HG02642 (cell line): ENCODE data around the gene SCGB1C2.
"Not testable (repeated sequence)": the region's sequence is repeated elsewhere in the genome, so short reads cannot be mapped to it uniquely, and the experiment has no call there.

Source experiments
- ATAC-seq: cut with Tn5 transposase; IDR thresholded peaks from one replicate; pipeline ENCODE4 v1.9.1; 2021; ENCODE audit warnings: mild to moderate bottlenecking; ENCODE audit not compliant: unreplicated experiment, poor library complexity

Gene SCGB1C2

GRCh38 chr17:137166-137807 is at the start of gene SCGB1C2:
TSS of gene SCGB1C2 (plus strand) at chr17:137569. CDS start at chr17:137591, 22 bp downstream.
- ATAC-seq = not testable (repeated sequence)

GRCh38 chr17:113111-113510 is 24.3 kb upstream of the SCGB1C2 start:
- ATAC-seq = not testable (repeated sequence)

GRCh38 chr17:118339-118917 is 18.9 kb upstream of the SCGB1C2 start:
- not testable (repeated sequence) for ATAC-seq

GRCh38 chr17:133932-134331 is 3.4 kb upstream of the SCGB1C2 start:
- ATAC-seq = not testable (repeated sequence)

GRCh38 chr17:134332-134785 is 3.0 kb upstream of the SCGB1C2 start:
- peak; percentile 84 for ATAC-seq

GRCh38 chr17:135022-135421 is 2.3 kb upstream of the SCGB1C2 start:
- not testable (repeated sequence) for ATAC-seq

GRCh38 chr17:135895-136294 is 1.5 kb upstream of the SCGB1C2 start:
- ATAC-seq = not testable (repeated sequence)

- ATAC-seq = peak; percentile 73
These were observed 838 bp upstream of the SCGB1C2 start for GRCh38 chr17:136531-136930.

GRCh38 chr17:139401-140205 is 2.2 kb downstream of the SCGB1C2 start:
- ATAC-seq = not testable (repeated sequence)

- no peak for ATAC-seq
These were observed 4.8 kb downstream of the SCGB1C2 start for GRCh38 chr17:142102-142661.

GRCh38 chr17:142876-143784 is 5.8 kb downstream of the SCGB1C2 start:
- ATAC-seq = no peak

GRCh38 chr17:143785-144281 is 6.5 kb downstream of the SCGB1C2 start:
- peak; percentile 61 for ATAC-seq

- no peak for ATAC-seq
These were observed 7.7 kb downstream of the SCGB1C2 start for GRCh38 chr17:144936-145670.

- ATAC-seq = no peak
These were observed 8.5 kb downstream of the SCGB1C2 start for GRCh38 chr17:145671-146541.

GRCh38 chr17:146546-146945 is 9.2 kb downstream of the SCGB1C2 start:
- ATAC-seq = no peak

- ATAC-seq = no peak
These were observed 9.8 kb downstream of the SCGB1C2 start for GRCh38 chr17:146983-147761.
